Measurements from ENCODE around the gene FNDC8.

Gene FNDC8

GRCh38 chr17:35144840-35145239, 23.4 kb downstream of the FNDC8 start:
- Histone ChIP-seq H4K91ac (ENCODE audit: low read depth, low read length) (no peak overlapping the region), H3K9me3 (ENCODE audit: insufficient read depth, low read depth, low read length) (peaks cover under 1% of the 10 kb centered on the region), H2BK120ac (ENCODE audit: insufficient read depth, low read length, poor library complexity) (no peak overlapping the region), H2AK5ac (ENCODE audit: low read length) (no peak overlapping the region), H3K36me3 (ENCODE audit: control insufficient read depth in 1 of 2, insufficient read depth in 2 of 2, low read length in 2 of 2) (peaks cover under 1 to 2% of the 10 kb centered on the region in 2 experiments), H3K4me2 (ENCODE audit: low read length) (no peak overlapping the region), H3K27ac (ENCODE audit: low read depth, low read length) (no peak overlapping the region), H3K9ac (ENCODE audit: low read length) (no peak overlapping the region), H3K79me2 (ENCODE audit: control insufficient read depth, insufficient read depth, low read length, poor library complexity) (peaks cover 6% of the 10 kb centered on the region), H2BK12ac (ENCODE audit: low read length) (no peak overlapping the region), H3K18ac (ENCODE audit: low read length) (no peak overlapping the region), H3K4me3 (ENCODE audit: low read depth, low read length) (no peak overlapping the region), H2AFZ (ENCODE audit: insufficient read depth, low read length, poor library complexity) (no peak overlapping the region), H2BK5ac (ENCODE audit: low read depth, low read length, poor library complexity) (no peak overlapping the region), H4K8ac (ENCODE audit: low read depth, low read length) (no peak overlapping the region), H4K12ac (ENCODE audit: low read depth, low read length) (no peak overlapping the region), H3K79me1 (ENCODE audit: low read length) (peaks cover 5% of the 10 kb centered on the region), H3K23ac (ENCODE audit: low read length) (no peak overlapping the region), H3K4me1 (ENCODE audit: control insufficient read depth in 1 of 2, insufficient read depth in 2 of 2, low read length in 2 of 2) (peaks cover 9 to 10% of the 10 kb centered on the region in 2 experiments), H3K14ac (ENCODE audit: low read length) (no peak overlapping the region), H3K27me3 (ENCODE audit: insufficient read depth, low read length) (no peaks in the 10 kb centered on the region), H3K4ac (ENCODE audit: low read depth, low read length) (no peak overlapping the region)
- DNase-seq, result no peak
- no CpG with 5 or more reads among the region's 4 CpGs for WGBS (ENCODE audit: extremely low coverage, insufficient coverage, insufficient read length)

- H3K4me3 ChIP-seq (ENCODE audit: low read depth, low read length), result no peak overlapping the region
- peaks cover 5% of the 10 kb centered on the region for H3K79me1 ChIP-seq (ENCODE audit: low read length)
- H3K4ac ChIP-seq (ENCODE audit: low read depth, low read length), result no peak overlapping the region
- no peak overlapping the region for H4K12ac ChIP-seq (ENCODE audit: low read depth, low read length)
- H3K9me3 ChIP-seq (ENCODE audit: insufficient read depth, low read depth, low read length), result peaks cover 4% of the 10 kb centered on the region
- H2AK5ac ChIP-seq (ENCODE audit: low read length), result no peak overlapping the region
- peaks cover 6% of the 10 kb centered on the region for H3K79me2 ChIP-seq (ENCODE audit: control insufficient read depth, insufficient read depth, low read length, poor library complexity)
- no peak overlapping the region for H2BK120ac ChIP-seq (ENCODE audit: insufficient read depth, low read length, poor library complexity)
- H3K18ac ChIP-seq (ENCODE audit: low read length), result no peak overlapping the region
- H3K27me3 ChIP-seq (ENCODE audit: insufficient read depth, low read length), result no peaks in the 10 kb centered on the region
- H2AFZ ChIP-seq (ENCODE audit: insufficient read depth, low read length, poor library complexity), result no peak overlapping the region
- no peak for DNase-seq
- no peak overlapping the region for H3K9ac ChIP-seq (ENCODE audit: low read length)
- H4K8ac ChIP-seq (ENCODE audit: low read depth, low read length), result no peak overlapping the region
- H2BK12ac ChIP-seq (ENCODE audit: low read length), result no peak overlapping the region
- no CpG with 5 or more reads among the region's 4 CpGs for WGBS (ENCODE audit: extremely low coverage, insufficient coverage, insufficient read length)
- H3K4me1 ChIP-seq (ENCODE audit: control insufficient read depth in 1 of 2, insufficient read depth in 2 of 2, low read length in 2 of 2), result peaks cover 9 to 10% of the 10 kb centered on the region in 2 experiments
- no peaks in the 10 kb centered on the region for H3K36me3 ChIP-seq (ENCODE audit: control insufficient read depth in 1 of 2, insufficient read depth in 2 of 2, low read length in 2 of 2)
- no peak overlapping the region for H3K4me2 ChIP-seq (ENCODE audit: low read length)
- H2BK5ac ChIP-seq (ENCODE audit: low read depth, low read length, poor library complexity), result no peak overlapping the region
- no peak overlapping the region for H3K23ac ChIP-seq (ENCODE audit: low read length)
- H3K14ac ChIP-seq (ENCODE audit: low read length), result no peak overlapping the region
- H3K27ac ChIP-seq (ENCODE audit: low read depth, low read length), result no peak overlapping the region
- no peak overlapping the region for H4K91ac ChIP-seq (ENCODE audit: low read depth, low read length)
These were observed 24.9 kb downstream of the FNDC8 start for GRCh38 chr17:35146214-35146833.

- Histone ChIP-seq H3K27me3 (ENCODE audit: insufficient read depth, low read length) (no peaks in the 10 kb centered on the region), H3K14ac (ENCODE audit: low read length) (no peak within 1 kb of the TSS), H3K23ac (ENCODE audit: low read length) (no peak within 1 kb of the TSS), H3K4me3 (ENCODE audit: low read depth, low read length) (no peak within 1 kb of the TSS), H4K12ac (ENCODE audit: low read depth, low read length) (no peak within 1 kb of the TSS), H3K4ac (ENCODE audit: low read depth, low read length) (no peak within 1 kb of the TSS), H3K36me3 (ENCODE audit: control insufficient read depth in 1 of 2, insufficient read depth in 2 of 2, low read length in 2 of 2) (no peaks in the 10 kb centered on the region), H3K9ac (ENCODE audit: low read length) (no peak within 1 kb of the TSS), H3K79me2 (ENCODE audit: control insufficient read depth, insufficient read depth, low read length, poor library complexity) (no peaks in the 10 kb centered on the region), H3K79me1 (ENCODE audit: low read length) (no peaks in the 10 kb centered on the region), H4K91ac (ENCODE audit: low read depth, low read length) (no peak within 1 kb of the TSS), H4K8ac (ENCODE audit: low read depth, low read length) (no peak within 1 kb of the TSS), H3K4me2 (ENCODE audit: low read length) (no peak within 1 kb of the TSS), H2AK5ac (ENCODE audit: low read length) (no peak within 1 kb of the TSS), H3K18ac (ENCODE audit: low read length) (no peak within 1 kb of the TSS), H3K27ac (ENCODE audit: low read depth, low read length) (no peak within 1 kb of the TSS), H3K4me1 (ENCODE audit: control insufficient read depth in 1 of 2, insufficient read depth in 2 of 2, low read length in 2 of 2) (peaks cover 9 to 10% of the 10 kb centered on the region in 2 experiments), H3K9me3 (ENCODE audit: insufficient read depth, low read depth, low read length) (peaks cover 4% of the 10 kb centered on the region), H2AFZ (ENCODE audit: insufficient read depth, low read length, poor library complexity) (no peak within 1 kb of the TSS), H2BK120ac (ENCODE audit: insufficient read depth, low read length, poor library complexity) (no peak within 1 kb of the TSS), H2BK5ac (ENCODE audit: low read depth, low read length, poor library complexity) (no peak within 1 kb of the TSS), H2BK12ac (ENCODE audit: low read length) (no peak within 1 kb of the TSS)
- DNase-seq, result no peak
- WGBS (ENCODE audit: extremely low coverage, insufficient coverage, insufficient read length), result no CpG with 5 or more reads among the region's 4 CpGs
These were observed 26.0 kb downstream of the FNDC8 start, which contains the start of gene UNC45B for GRCh38 chr17:35147375-35147905. Gene UNC45B, plus strand, starts transcription at chr17:35147817. Its CDS starts 447 bp downstream, at chr17:35148264.

- Histone ChIP-seq H3K79me1 (ENCODE audit: low read length) (no peaks in the 10 kb centered on the region), H3K4me1 (ENCODE audit: control insufficient read depth in 1 of 2, insufficient read depth in 2 of 2, low read length in 2 of 2) (peaks cover 9 to 13% of the 10 kb centered on the region in 2 experiments), H2BK120ac (ENCODE audit: insufficient read depth, low read length, poor library complexity) (no peak overlapping the region), H4K12ac (ENCODE audit: low read depth, low read length) (no peak overlapping the region), H4K8ac (ENCODE audit: low read depth, low read length) (no peak overlapping the region), H3K79me2 (ENCODE audit: control insufficient read depth, insufficient read depth, low read length, poor library complexity) (no peaks in the 10 kb centered on the region), H3K14ac (ENCODE audit: low read length) (no peak overlapping the region), H2BK5ac (ENCODE audit: low read depth, low read length, poor library complexity) (no peak overlapping the region), H3K4ac (ENCODE audit: low read depth, low read length) (no peak overlapping the region), H3K9me3 (ENCODE audit: insufficient read depth, low read depth, low read length) (peaks cover 4% of the 10 kb centered on the region), H3K27me3 (ENCODE audit: insufficient read depth, low read length) (no peaks in the 10 kb centered on the region), H3K18ac (ENCODE audit: low read length) (no peak overlapping the region), H3K27ac (ENCODE audit: low read depth, low read length) (no peak overlapping the region), H3K9ac (ENCODE audit: low read length) (no peak overlapping the region), H2AK5ac (ENCODE audit: low read length) (no peak overlapping the region), H3K36me3 (ENCODE audit: control insufficient read depth in 1 of 2, insufficient read depth in 2 of 2, low read length in 2 of 2) (no peaks in the 10 kb centered on the region), H3K4me3 (ENCODE audit: low read depth, low read length) (no peak overlapping the region), H3K23ac (ENCODE audit: low read length) (no peak overlapping the region), H4K91ac (ENCODE audit: low read depth, low read length) (no peak overlapping the region), H2BK12ac (ENCODE audit: low read length) (no peak overlapping the region), H2AFZ (ENCODE audit: insufficient read depth, low read length, poor library complexity) (no peak overlapping the region), H3K4me2 (ENCODE audit: low read length) (no peak overlapping the region)
- DNase-seq, result peak; percentile 23 to 63
- WGBS (ENCODE audit: extremely low coverage, insufficient coverage, insufficient read length), result no CpG with 5 or more reads among the region's 9 CpGs
These were observed 26.7 kb downstream of the FNDC8 start for GRCh38 chr17:35148144-35148543.
